ENCODE results near the gene ARRB2. TPM values are rescaled to one million over a fixed set of nuclear protein-coding genes. Genes with fewer than 3 reads are reported as not detected.

ARRB2 gene
- total RNA-seq, 2 experiments from 2014 or later: 348 to 365 TPM

GRCh38 chr17:4759776-4760236, 49.4 kb downstream of the ARRB2 start:
- ATAC-seq: no peak
- DNase-seq: no peak

GRCh38 chr17:4764595-4764994, 54.2 kb downstream of the ARRB2 start:
- no peaks in the 10 kb centered on the region for H3K36me3 Mint-ChIP-seq
- H3K27ac Mint-ChIP-seq: no peak overlapping the region
- DNase-seq (no peak), ATAC-seq (no peak)
- no peaks in the 10 kb centered on the region for H3K9me3 Mint-ChIP-seq (ENCODE audit: low read depth)
- no peaks in the 10 kb centered on the region for H3K4me1 Mint-ChIP-seq
- CTCF ChIA-PET: no interaction called here
- H3K27me3 Mint-ChIP-seq: peaks cover 19% of the 10 kb centered on the region
- no peak overlapping the region for H3K4me3 Mint-ChIP-seq

More at GRCh38 chr17:4759776-4760236, 49.4 kb downstream of the ARRB2 start:
- Mint-ChIP-seq H3K36me3 (no peaks in the 10 kb centered on the region), H3K27me3 (peaks cover 35% of the 10 kb centered on the region), H3K4me3 (no peak overlapping the region), H3K4me1 (no peaks in the 10 kb centered on the region), H3K9me3 (ENCODE audit: low read depth) (no peaks in the 10 kb centered on the region), H3K27ac (no peak overlapping the region)
- CTCF ChIA-PET: no interaction called here

- H3K4me1 Mint-ChIP-seq: peaks cover 7% of the 10 kb centered on the region
- no peak overlapping the region for H3K4me3 Mint-ChIP-seq
- no peak overlapping the region for H3K27ac Mint-ChIP-seq
- no peaks in the 10 kb centered on the region for H3K36me3 Mint-ChIP-seq
- ATAC-seq (no peak), DNase-seq (no peak)
- CTCF ChIA-PET: no interaction called here
- H3K27me3 Mint-ChIP-seq: peaks cover 16% of the 10 kb centered on the region
- H3K9me3 Mint-ChIP-seq (ENCODE audit: low read depth): no peaks in the 10 kb centered on the region
Observed at GRCh38 chr17:4766201-4766600, 55.8 kb downstream of the ARRB2 start.

- Mint-ChIP-seq H3K9me3 (ENCODE audit: low read depth) (no peaks in the 10 kb centered on the region), H3K27ac (no peak overlapping the region), H3K27me3 (peaks cover 16% of the 10 kb centered on the region), H3K4me3 (no peak overlapping the region), H3K4me1 (peaks cover 12% of the 10 kb centered on the region), H3K36me3 (no peaks in the 10 kb centered on the region)
- DNase-seq: no peak
- CTCF ChIA-PET: no interaction called here
- ATAC-seq: no peak
Observed at GRCh38 chr17:4766723-4767122, 56.3 kb downstream of the ARRB2 start.

GRCh38 chr17:4768298-4768697, 57.9 kb downstream of the ARRB2 start:
- DNase-seq (no peak), ATAC-seq (no peak)
- no peak overlapping the region for H3K4me3 Mint-ChIP-seq
- H3K27ac Mint-ChIP-seq: no peak overlapping the region
- no peaks in the 10 kb centered on the region for H3K9me3 Mint-ChIP-seq (ENCODE audit: low read depth)
- no peaks in the 10 kb centered on the region for H3K36me3 Mint-ChIP-seq
- CTCF ChIA-PET: no interaction called here
- peaks cover 16% of the 10 kb centered on the region for H3K4me1 Mint-ChIP-seq
- peaks cover 25% of the 10 kb centered on the region for H3K27me3 Mint-ChIP-seq

- Mint-ChIP-seq H3K36me3 (no peaks in the 10 kb centered on the region), H3K27ac (no peak overlapping the region), H3K27me3 (peaks cover 25% of the 10 kb centered on the region), H3K4me1 (peaks cover 16% of the 10 kb centered on the region), H3K4me3 (no peak overlapping the region), H3K9me3 (ENCODE audit: low read depth) (no peaks in the 10 kb centered on the region)
- no peak for DNase-seq
- no peak for ATAC-seq
- CTCF ChIA-PET: interaction anchor here (1.3 kb wide), 1 partner anchor 20 kb away, joined by 6 read pairs; no protein-coding TSS in a partner anchor
Observed at GRCh38 chr17:4769628-4770027, 59.2 kb downstream of the ARRB2 start.

Other genes starting within 250 kb of the ARRB2 start
- gene SPNS2, start 211.8 kb upstream of the ARRB2 start, total RNA-seq: 1 to 10 TPM; 1.1 to 1.9 TPM
- gene MYBBP1A, start 155.2 kb upstream of the ARRB2 start, total RNA-seq: 10 to 100 TPM; 72.4 to 94.3 TPM
- not detected for gene GGT6, start 150.1 kb upstream of the ARRB2 start, total RNA-seq
- not detected for gene SMTNL2, start 126.1 kb upstream of the ARRB2 start, total RNA-seq
- gene ALOX15, start 69.0 kb upstream of the ARRB2 start, total RNA-seq: not detected
- gene PELP1, start 6.5 kb upstream of the ARRB2 start, total RNA-seq: 10 to 100 TPM; 88.5 to 96.9 TPM
- 10 to 100 TPM; 23.6 to 26.1 TPM for gene MED11, start 20.8 kb downstream of the ARRB2 start, total RNA-seq
- under 1 TPM in 1 of 2 experiments, not detected in 1; 0.12 TPM for gene ZMYND15, start 29.2 kb downstream of the ARRB2 start, total RNA-seq
- under 1 TPM; 0.70 to 0.96 TPM for gene CXCL16, start 29.3 kb downstream of the ARRB2 start, total RNA-seq
- not detected for gene TM4SF5, start 61.3 kb downstream of the ARRB2 start, total RNA-seq
- under 1 TPM; 0.37 to 0.50 TPM for gene VMO1, start 75.7 kb downstream of the ARRB2 start, total RNA-seq
- not detected for gene GLTPD2, start 78.3 kb downstream of the ARRB2 start, total RNA-seq
- gene PSMB6, start 85.5 kb downstream of the ARRB2 start, total RNA-seq: 100 to 1,000 TPM; 119 to 157 TPM
- gene PLD2, start 96.5 kb downstream of the ARRB2 start, total RNA-seq: 10 to 100 TPM; 11.7 to 14.5 TPM
- 100 to 1,000 TPM in 1 of 2 experiments, 10 to 100 TPM in 1; 87.4 to 107 TPM for gene MINK1, start 122.7 kb downstream of the ARRB2 start, total RNA-seq
- gene C17orf107, start 188.9 kb downstream of the ARRB2 start, total RNA-seq: 1 to 10 TPM in 1 of 2 experiments, under 1 TPM in 1; 0.98 to 1.2 TPM
- gene CHRNE, start 192.5 kb downstream of the ARRB2 start, total RNA-seq: under 1 TPM; 0.40 to 0.41 TPM
- gene GP1BA, start 221.6 kb downstream of the ARRB2 start, total RNA-seq: not detected
- 10 to 100 TPM; 82.3 to 84.6 TPM for gene SLC25A11, start 229.4 kb downstream of the ARRB2 start, total RNA-seq
- gene RNF167, start 229.6 kb downstream of the ARRB2 start, total RNA-seq: 100 to 1,000 TPM; 226 to 273 TPM
- gene PFN1, start 237.9 kb downstream of the ARRB2 start, total RNA-seq: 1,000 to 10,000 TPM; 2,029 to 2,329 TPM
- 10 to 100 TPM; 27.7 to 30.8 TPM for gene ENO3, start 240.5 kb downstream of the ARRB2 start, total RNA-seq

All from activated CD8-positive, alpha-beta memory T cell treated with anti-CD3 and anti-CD28 coated beads, Interleukin-2, amount 10 ng/mL, durations not matched to agents 7 days and 5 days (primary cell).